Ovary (tissue), 3 donors: ENCODE results near the gene CHD6.

ENCODE experiments used
- EP300 ChIP-seq: sonication (generic); formaldehyde crosslinking; IDR thresholded peaks from one replicate; pipeline ENCODE4 v1.6.1; 2017; ENCODE audit warnings: antibody characterized with exemption
- POLR2A ChIP-seq: fragments of 450-650 bp; IDR thresholded peaks from one replicate; pipeline ENCODE4 v1.6.1; 2017; ENCODE audit warnings: antibody characterized with exemption, mild to moderate bottlenecking, moderate library complexity
- TF ChIP-seq, protein P1 (sequence below), 3 donors: fragments of 450-650 bp in 2 of 3; fragments of 200-600 bp in 1 of 3; IDR thresholded peaks; one replicate each; pipeline versions ENCODE4 v1.5.1 to v1.8.0; 2016 to 2022; ENCODE audit warnings: antibody characterized with exemption in 3 of 3, mild to moderate bottlenecking in 1 of 3
- donor health status: DM: no; HTN: no; CAD: no.

DNA sequence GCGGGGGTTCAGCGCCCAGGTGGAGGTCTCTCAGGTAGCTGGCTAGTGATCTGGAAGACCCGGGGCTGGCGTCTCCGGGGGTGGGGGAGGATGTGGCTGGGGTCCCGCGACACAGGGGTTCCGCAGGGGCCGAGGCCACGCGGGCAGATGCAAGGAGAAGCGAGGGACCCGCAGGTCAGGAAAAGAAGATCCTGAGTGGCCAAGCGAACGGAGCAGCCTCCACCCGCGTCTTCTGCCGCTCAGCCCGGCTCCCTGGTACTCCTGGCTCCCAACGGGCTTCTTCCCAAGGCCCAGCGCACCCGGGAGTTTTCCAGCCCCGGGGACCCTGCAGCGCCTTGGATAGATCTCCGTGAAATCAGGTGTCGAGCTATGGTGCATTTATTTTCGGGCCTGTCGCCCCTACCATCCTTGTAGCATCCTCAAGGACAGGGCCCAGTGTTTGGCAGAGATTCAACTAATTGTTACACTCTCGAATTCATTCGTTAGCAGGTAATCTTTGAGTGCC is 682 bp upstream of the CHD6 start:
- TF ChIP-seq, protein P1, sequence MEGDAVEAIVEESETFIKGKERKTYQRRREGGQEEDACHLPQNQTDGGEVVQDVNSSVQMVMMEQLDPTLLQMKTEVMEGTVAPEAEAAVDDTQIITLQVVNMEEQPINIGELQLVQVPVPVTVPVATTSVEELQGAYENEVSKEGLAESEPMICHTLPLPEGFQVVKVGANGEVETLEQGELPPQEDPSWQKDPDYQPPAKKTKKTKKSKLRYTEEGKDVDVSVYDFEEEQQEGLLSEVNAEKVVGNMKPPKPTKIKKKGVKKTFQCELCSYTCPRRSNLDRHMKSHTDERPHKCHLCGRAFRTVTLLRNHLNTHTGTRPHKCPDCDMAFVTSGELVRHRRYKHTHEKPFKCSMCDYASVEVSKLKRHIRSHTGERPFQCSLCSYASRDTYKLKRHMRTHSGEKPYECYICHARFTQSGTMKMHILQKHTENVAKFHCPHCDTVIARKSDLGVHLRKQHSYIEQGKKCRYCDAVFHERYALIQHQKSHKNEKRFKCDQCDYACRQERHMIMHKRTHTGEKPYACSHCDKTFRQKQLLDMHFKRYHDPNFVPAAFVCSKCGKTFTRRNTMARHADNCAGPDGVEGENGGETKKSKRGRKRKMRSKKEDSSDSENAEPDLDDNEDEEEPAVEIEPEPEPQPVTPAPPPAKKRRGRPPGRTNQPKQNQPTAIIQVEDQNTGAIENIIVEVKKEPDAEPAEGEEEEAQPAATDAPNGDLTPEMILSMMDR (IDR thresholded peaks at IDR 0.05), result no peak
- TF ChIP-seq EP300 (no peak), POLR2A (no peak)
